ENCODE measurements around the gene WDR93.
"Not testable (repeated sequence)": the region's sequence is repeated elsewhere in the genome, so short reads cannot be mapped to it uniquely, and the experiment has no call there.

Gene WDR93

GRCh38 chr15:89775815-89776214 lies 85.2 kb downstream of the WDR93 start:
- DNase-seq, result no peak

GRCh38 chr15:89776274-89777072 lies 85.9 kb downstream of the WDR93 start, which contains the start of gene MESP2:
Gene MESP2, plus strand, starts transcription at chr15:89776332. Its CDS starts 26 bp downstream, at chr15:89776358.
- DNase-seq, result peak; percentile 96

- no peak for DNase-seq
These were observed 86.6 kb downstream of the WDR93 start for GRCh38 chr15:89777073-89777751.

- no peak for DNase-seq
These were observed 87.3 kb downstream of the WDR93 start for GRCh38 chr15:89777782-89778380.

- DNase-seq, result no peak
These were observed 88.2 kb downstream of the WDR93 start for GRCh38 chr15:89778861-89779260.

- peak; percentile 31 for DNase-seq
These were observed 90.0 kb downstream of the WDR93 start for GRCh38 chr15:89780601-89781000.

- peak; percentile 53 for DNase-seq
These were observed 90.4 kb downstream of the WDR93 start for GRCh38 chr15:89781055-89781454.

GRCh38 chr15:89781891-89782618 lies 91.4 kb downstream of the WDR93 start:
- peak; percentile 97 for DNase-seq

- not testable (repeated sequence) for DNase-seq
These were observed 92.0 kb downstream of the WDR93 start for GRCh38 chr15:89782619-89782950.

GRCh38 chr15:89783111-89783860 lies 92.7 kb downstream of the WDR93 start:
- DNase-seq, result peak; percentile 90

GRCh38 chr15:89783861-89784685 lies 93.5 kb downstream of the WDR93 start:
- peak; percentile 49 for DNase-seq

- DNase-seq, result no peak
These were observed 94.0 kb downstream of the WDR93 start for GRCh38 chr15:89784686-89784960.

GRCh38 chr15:89785064-89785773 lies 94.6 kb downstream of the WDR93 start:
- DNase-seq, result peak; percentile 56

GRCh38 chr15:89785774-89786140 lies 95.1 kb downstream of the WDR93 start:
- DNase-seq, result no peak

- no peak for DNase-seq
These were observed 97.3 kb downstream of the WDR93 start for GRCh38 chr15:89787944-89788343.

- DNase-seq, result not testable (repeated sequence)
These were observed 98.0 kb downstream of the WDR93 start for GRCh38 chr15:89788585-89788984.

- no peak for DNase-seq
These were observed 99.6 kb downstream of the WDR93 start for GRCh38 chr15:89790206-89790605.

- DNase-seq, result no peak
These were observed 100.0 kb downstream of the WDR93 start for GRCh38 chr15:89790661-89791060.

GRCh38 chr15:89792106-89792805 lies 101.6 kb downstream of the WDR93 start:
- no peak for DNase-seq

All from islet precursor cell (in vitro differentiated cells).